IPS-18a (cell line): ENCODE results near the gene CA5B.
"Not testable (repeated sequence)": the region's sequence is repeated elsewhere in the genome, so short reads cannot be mapped to it uniquely, and the experiment has no call there.

Experiments used
- H3K27ac ChIP-seq: one replicate; pipeline ENCODE4 v1.5.1; 2013; ENCODE audit warnings: low read length
- H3K27me3 ChIP-seq: one replicate; pipeline ENCODE4 v1.6.1; 2013; ENCODE audit warnings: mild to moderate bottlenecking, low read length; ENCODE audit not compliant: control insufficient read depth, insufficient read depth
- H3K36me3 ChIP-seq: one replicate; pipeline ENCODE4 v1.6.1; 2013; ENCODE audit warnings: low read depth, low read length; ENCODE audit not compliant: control insufficient read depth
- H3K4me1 ChIP-seq: one replicate; pipeline ENCODE4 v1.6.1; 2013; ENCODE audit warnings: low read depth, low read length; ENCODE audit not compliant: control insufficient read depth
- H3K4me3 ChIP-seq: one replicate; pipeline ENCODE4 v1.5.1; 2013; ENCODE audit warnings: low read length
- H3K9ac ChIP-seq: one replicate; pipeline ENCODE4 v1.6.1; 2013; ENCODE audit warnings: mild to moderate bottlenecking, low read length, moderate library complexity
- H3K9me3 ChIP-seq: one replicate; pipeline ENCODE4 v1.6.1; 2013; ENCODE audit warnings: low read depth, low read length; ENCODE audit not compliant: control insufficient read depth

The CA5B gene

DNA sequence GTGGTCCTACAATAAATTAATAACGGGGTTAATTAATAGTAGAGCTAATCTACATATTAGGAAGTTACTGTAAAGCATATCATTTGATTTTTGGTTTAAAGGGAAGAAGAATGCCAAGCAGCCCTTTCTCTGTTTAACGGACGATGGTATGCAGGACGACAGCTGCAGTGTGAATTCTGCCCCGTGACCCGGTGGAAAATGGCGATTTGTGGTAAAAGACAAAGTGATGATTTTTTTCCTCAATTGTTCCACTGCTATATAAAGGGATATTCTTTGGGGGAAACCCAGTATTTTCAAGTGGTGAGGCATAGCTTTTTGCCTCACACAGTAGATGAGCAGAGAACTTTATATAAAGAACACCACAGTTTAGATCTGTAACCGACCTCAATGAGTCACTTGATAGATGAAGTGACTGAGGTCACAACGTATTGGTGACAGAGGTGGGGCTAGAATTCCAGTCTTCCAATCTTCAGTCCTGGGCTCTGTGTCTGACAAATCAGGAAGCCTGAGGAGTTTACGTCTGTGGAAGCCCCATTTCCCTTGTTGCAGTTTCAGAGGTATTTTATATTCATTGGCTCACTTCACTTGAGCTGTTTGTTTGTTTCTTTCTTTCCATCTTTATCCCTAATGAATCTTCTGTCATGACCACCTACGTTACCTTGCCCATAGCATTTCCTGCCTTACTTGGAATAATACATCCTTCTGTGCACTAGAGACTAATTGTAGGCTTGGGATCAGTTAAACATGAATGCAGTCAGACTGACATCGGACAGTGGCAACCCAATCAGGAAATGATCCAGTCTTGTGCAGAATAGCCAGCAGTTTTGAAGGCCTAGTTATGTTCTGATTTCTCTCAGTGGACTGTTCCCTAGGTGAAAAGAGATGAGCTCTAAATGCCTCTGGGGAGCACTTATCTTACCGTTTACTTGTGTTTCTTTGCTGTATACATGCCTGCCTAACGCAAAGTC is 82.3 kb downstream of the CA5B start:
- no peaks in the 10 kb centered on the region for H3K9me3 ChIP-seq
- H3K4me1 ChIP-seq, result peaks cover 19% of the 10 kb centered on the region
- no peaks in the 10 kb centered on the region for H3K27me3 ChIP-seq
- H3K4me3 ChIP-seq, result no peak overlapping the region
- no peak overlapping the region for H3K9ac ChIP-seq
- H3K36me3 ChIP-seq, result peaks cover 59% of the 10 kb centered on the region
- no peak overlapping the region for H3K27ac ChIP-seq

DNA sequence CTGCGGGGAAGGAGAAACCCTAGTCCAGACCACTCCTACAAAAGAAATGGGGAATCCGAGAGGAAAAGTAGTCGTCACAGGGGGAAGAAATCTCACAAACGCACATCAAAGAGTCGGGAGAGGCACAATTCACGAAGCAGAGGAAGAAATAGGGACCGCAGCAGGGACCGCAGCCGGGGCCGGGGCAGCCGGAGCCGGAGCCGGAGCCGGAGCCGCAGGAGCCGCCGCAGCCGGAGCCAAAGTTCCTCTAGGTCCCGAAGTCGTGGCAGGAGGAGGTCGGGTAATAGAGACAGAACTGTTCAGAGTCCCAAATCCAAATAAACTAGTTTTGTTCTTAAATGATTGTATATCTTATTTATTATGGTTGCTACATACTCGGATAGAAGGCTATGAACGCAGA is 84.9 kb downstream of the CA5B start:
- no peaks in the 10 kb centered on the region for H3K9me3 ChIP-seq
- no peak overlapping the region for H3K4me3 ChIP-seq
- no peak overlapping the region for H3K27ac ChIP-seq
- peaks cover 51% of the 10 kb centered on the region for H3K36me3 ChIP-seq
- no peaks in the 10 kb centered on the region for H3K27me3 ChIP-seq
- no peak overlapping the region for H3K9ac ChIP-seq
- H3K4me1 ChIP-seq, result peaks cover 5% of the 10 kb centered on the region

DNA sequence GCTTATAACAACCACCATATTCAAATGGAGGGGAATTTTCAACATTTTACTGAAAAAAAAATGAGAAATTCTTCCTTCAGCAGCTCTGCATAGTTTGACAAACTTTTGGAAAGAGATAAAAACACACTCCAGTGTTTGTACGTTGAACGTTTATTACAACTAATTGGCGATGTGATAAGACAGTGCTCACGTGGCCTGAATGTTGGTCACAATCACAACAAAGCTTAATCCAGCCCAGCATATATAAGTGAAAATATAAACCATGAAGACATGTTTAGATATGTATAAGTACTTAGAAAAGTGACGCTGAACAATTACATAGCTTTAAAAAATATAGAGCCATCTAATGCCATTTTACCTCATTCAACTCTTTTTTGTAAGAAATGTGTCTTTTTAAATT is 87.9 kb downstream of the CA5B start:
- Histone ChIP-seq H3K9ac (no peak overlapping the region), H3K4me1 (peaks cover 12% of the 10 kb centered on the region), H3K36me3 (peaks cover 54% of the 10 kb centered on the region), H3K4me3 (no peak overlapping the region), H3K27ac (no peak overlapping the region), H3K27me3 (no peaks in the 10 kb centered on the region), H3K9me3 (no peaks in the 10 kb centered on the region)

DNA sequence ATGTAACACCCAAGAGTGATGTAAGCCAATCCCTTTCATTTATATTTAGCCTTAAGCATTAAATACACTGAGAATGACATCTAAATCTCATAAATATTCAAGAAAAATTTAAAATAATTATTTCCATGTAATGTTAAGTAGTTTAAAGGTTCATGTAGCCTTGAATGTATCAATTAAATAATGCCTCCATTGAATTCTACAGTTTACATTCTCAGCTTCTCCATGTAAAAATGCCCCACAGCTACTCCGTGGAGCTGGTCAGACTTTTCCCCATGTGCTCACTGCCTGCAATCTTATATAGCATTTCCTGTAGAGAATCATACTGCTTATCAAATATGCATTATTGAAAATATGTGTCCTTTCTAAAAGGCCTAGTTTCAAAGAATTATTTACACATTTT is 91.1 kb downstream of the CA5B start:
- Histone ChIP-seq H3K27ac (no peak overlapping the region), H3K4me1 (peaks cover 34% of the 10 kb centered on the region), H3K9ac (no peak overlapping the region), H3K27me3 (no peaks in the 10 kb centered on the region), H3K36me3 (peaks cover 47% of the 10 kb centered on the region), H3K9me3 (no peaks in the 10 kb centered on the region), H3K4me3 (no peak overlapping the region)

DNA sequence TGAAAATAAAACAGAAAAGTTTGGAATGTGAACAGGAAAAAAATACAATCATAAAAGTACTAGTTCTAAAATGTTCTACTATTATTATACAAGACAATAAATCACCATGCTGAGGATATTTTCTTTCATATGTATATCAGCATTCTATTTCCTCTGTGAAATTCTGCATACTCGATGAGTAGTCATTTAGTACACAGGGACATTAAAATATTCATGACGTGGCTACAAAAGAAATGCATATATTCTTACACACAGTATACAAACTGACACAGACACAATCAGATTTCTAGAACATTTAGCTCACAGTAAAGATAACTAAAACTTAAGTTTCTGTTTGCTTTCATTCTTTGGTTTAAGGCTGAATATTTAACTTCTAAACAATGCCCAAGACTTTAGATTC is 93.3 kb downstream of the CA5B start:
- H3K27me3 ChIP-seq, H3K9me3 ChIP-seq, H3K9ac ChIP-seq, H3K4me3 ChIP-seq, H3K27ac ChIP-seq: not testable (repeated sequence)
- Histone ChIP-seq H3K4me1 (peaks cover 44% of the 10 kb centered on the region), H3K36me3 (peaks cover 61% of the 10 kb centered on the region)

DNA sequence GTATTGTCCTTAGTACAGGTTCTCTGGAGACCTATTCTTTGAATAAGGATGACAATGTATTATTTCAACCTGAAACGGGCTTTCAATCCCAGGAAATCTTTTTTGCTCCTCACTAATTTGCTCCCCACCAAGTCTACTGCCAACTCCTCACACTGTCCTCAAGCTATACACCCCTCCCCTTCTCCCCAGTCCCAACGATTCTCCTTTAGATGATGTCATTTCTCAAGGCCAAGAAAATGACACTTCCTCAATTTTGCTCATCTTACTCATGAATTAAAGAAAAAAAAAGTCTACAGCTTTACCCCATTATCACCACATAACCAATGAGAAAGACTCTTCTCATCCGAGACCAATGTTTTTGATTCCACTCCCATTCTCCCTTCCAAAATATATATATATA is 96.0 kb downstream of the CA5B start:
- Histone ChIP-seq H3K36me3 (peaks cover 67% of the 10 kb centered on the region), H3K4me3 (no peak overlapping the region), H3K9me3 (no peaks in the 10 kb centered on the region), H3K9ac (no peak overlapping the region), H3K4me1 (peaks cover 31% of the 10 kb centered on the region), H3K27me3 (no peaks in the 10 kb centered on the region), H3K27ac (no peak overlapping the region)

DNA sequence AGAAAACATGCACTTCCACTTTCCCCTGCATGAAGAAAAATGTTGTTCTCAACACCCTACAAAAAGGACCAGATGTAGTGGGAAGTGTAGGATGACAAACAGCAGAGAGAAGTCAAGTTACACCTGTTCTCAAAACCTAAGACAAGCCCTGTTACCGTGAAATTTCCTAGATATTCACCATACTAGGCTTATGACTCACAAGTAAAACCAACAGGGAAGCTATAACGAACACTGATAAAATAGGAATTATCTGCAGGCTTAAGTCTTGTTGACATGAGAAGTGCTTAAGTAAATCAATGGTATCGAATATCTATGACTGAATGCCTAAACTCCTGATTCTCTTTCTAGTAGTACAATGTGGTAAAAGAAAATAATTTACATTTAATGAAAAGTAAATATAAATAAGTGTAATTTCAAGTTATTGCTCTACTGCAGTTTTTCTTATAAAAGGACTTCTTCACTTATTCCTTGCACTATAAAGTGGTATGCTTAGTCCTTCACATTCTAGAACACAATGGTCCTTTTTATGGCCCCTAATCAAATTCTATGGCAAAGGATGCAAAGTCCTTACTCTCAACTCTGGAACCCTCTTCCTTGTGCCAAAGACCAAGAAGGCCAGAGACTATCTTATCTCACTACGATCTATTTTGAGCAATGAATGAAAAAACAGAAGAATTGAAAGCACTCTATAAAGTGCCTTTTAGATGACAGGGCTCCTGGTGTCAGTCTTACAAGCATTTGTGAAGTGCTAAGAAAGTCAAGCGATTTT is 96.9 kb downstream of the CA5B start:
- Histone ChIP-seq H3K4me3 (no peak overlapping the region), H3K27ac (no peak overlapping the region), H3K36me3 (peaks cover 67% of the 10 kb centered on the region), H3K27me3 (no peaks in the 10 kb centered on the region), H3K9ac (no peak overlapping the region), H3K9me3 (no peaks in the 10 kb centered on the region), H3K4me1 (peaks cover 31% of the 10 kb centered on the region)
